ENCODE results near the gene TRAF1. TPM values are rescaled to one million over a fixed set of nuclear protein-coding genes. Genes with fewer than 3 reads are reported as not detected.

TRAF1 gene
- total RNA-seq (10 to 100 TPM; 60.3 to 61.7 TPM), total RNA-seq (160 to 2,661 (median 450) reads per million in 172 experiments)
- 49.6 TPM for polyA plus RNA-seq (2013, experiment 1 of 2)
- 64.3 TPM for polyA plus RNA-seq (2013, experiment 2 of 2)

- Mint-ChIP-seq H3K27ac (peak within 1 kb of the TSS; percentile 100), H3K36me3 (ENCODE audit: low read depth) (peaks cover 46% of the 10 kb centered on the region), H3K27me3 (no peaks in the 10 kb centered on the region), H3K9me3 (no peaks in the 10 kb centered on the region), H3K4me3 (peak within 1 kb of the TSS; percentile 88), H3K4me1 (ENCODE audit: low read depth) (peaks cover 91% of the 10 kb centered on the region)
- TF ChIP-seq CTCF (IDR thresholded peaks at IDR 0.05) = no peak
- Histone ChIP-seq H3K9me3 (ENCODE audit: control insufficient read depth in 1 of 2, insufficient read depth in 1 of 2, low read length in 2 of 2) (no peaks in the 10 kb centered on the region), H3K4me3 (ENCODE audit: low read length) (peak within 1 kb of the TSS; percentile 90), H3K27ac (ENCODE audit: low read depth in 1 of 2, low read length in 2 of 2) (peak within 1 kb of the TSS; percentile 98 to 100), H3K27me3 (ENCODE audit: control insufficient read depth in 1 of 2, insufficient read depth in 2 of 2, low read length in 2 of 2) (no peaks in the 10 kb centered on the region), H3K4me1 (ENCODE audit: insufficient read depth, low read length) (peaks cover 96% of the 10 kb centered on the region), H3K36me3 (ENCODE audit: insufficient read depth, low read length) (peaks cover 28% of the 10 kb centered on the region)
- intact Hi-C loops (cut with DNase I, micrococcal nuclease) = loop anchor here (1.0 to 5.0 kb wide), 3 partner anchors 34 to 50 kb away; partner anchors contain the start of gene PHF19 (in 1 of the 2)
- ATAC-seq (ENCODE audit: poor library complexity) (peak; percentile 27), DNase-seq (peak in 4 of 14 experiments; percentile 49 to 76 (median 74))
- ChIA-PET POLR2A (interaction anchor here (1.1 to 21.8 kb wide), 9 partner anchors 9 to 195 kb away, joined by 3 to 1343 read pairs (median 9); partner anchors contain the start of genes FBXW2, PHF19 and PSMD5), CTCF (interaction anchor here (0.9 to 2.8 kb wide), 5 partner anchors 10 to 84 kb away, joined by 3 to 8 read pairs (median 5); partner anchors contain the start of gene PSMD5)
Observed at GRCh38 chr9:120926397-120926928, at the start of gene TRAF1. Gene TRAF1 (minus strand): TSS chr9:120926796. CDS start chr9:120926075, 721 bp downstream.

GRCh38 chr9:120974921-120975320 lies 48.3 kb upstream of the TRAF1 start:
- no peaks in the 10 kb centered on the region for H3K36me3 ChIP-seq (ENCODE audit: insufficient read depth, low read length)
- peaks cover 16% of the 10 kb centered on the region for H3K4me1 ChIP-seq (ENCODE audit: insufficient read depth, low read length)
- intact Hi-C loops (cut with DNase I, micrococcal nuclease) = loop anchor here in 1 of 2 experiments (5.0 kb wide), 1 partner anchor 218 kb away; no protein-coding TSS in a partner anchor
- H3K4me3 Mint-ChIP-seq = no peak overlapping the region
- peak; percentile 56 for ATAC-seq (ENCODE audit: poor library complexity)
- H3K9me3 ChIP-seq (ENCODE audit: control insufficient read depth in 1 of 2, insufficient read depth in 1 of 2, low read length in 2 of 2) = no peaks in the 10 kb centered on the region
- H3K27ac Mint-ChIP-seq = peak overlapping the region; percentile 44
- TF ChIP-seq CTCF (IDR thresholded peaks at IDR 0.05) = no peak
- ChIA-PET POLR2A (no interaction called here), CTCF (no interaction called here)
- no peaks in the 10 kb centered on the region for H3K9me3 Mint-ChIP-seq
- H3K27me3 Mint-ChIP-seq = no peaks in the 10 kb centered on the region
- H3K27me3 ChIP-seq (ENCODE audit: control insufficient read depth in 1 of 2, insufficient read depth in 2 of 2, low read length in 2 of 2) = no peaks in the 10 kb centered on the region
- H3K4me1 Mint-ChIP-seq (ENCODE audit: low read depth) = peaks cover 17% of the 10 kb centered on the region
- H3K36me3 Mint-ChIP-seq (ENCODE audit: low read depth) = no peaks in the 10 kb centered on the region
- H3K27ac ChIP-seq (ENCODE audit: low read depth in 1 of 2, low read length in 2 of 2) = peak overlapping the region; percentile 30 to 36
- no peak overlapping the region for H3K4me3 ChIP-seq (ENCODE audit: low read length)
- peak in 4 of 14 experiments; percentile 13 to 36 (median 22) for DNase-seq

- no peak overlapping the region for H3K4me3 Mint-ChIP-seq
- peak overlapping the region; percentile 44 for H3K27ac Mint-ChIP-seq
- TF ChIP-seq CTCF (IDR thresholded peaks at IDR 0.05) = no peak
- ChIA-PET POLR2A (interaction anchor here (0.7 kb wide), 1 partner anchor 132 kb away, joined by 3 read pairs; the partner anchor contains the start of gene PSMD5), CTCF (interaction anchor here (0.6 to 1.4 kb wide), 3 partner anchors 18 to 204 kb away, joined by 3 read pairs; no protein-coding TSS in a partner anchor)
- Histone ChIP-seq H3K9me3 (ENCODE audit: control insufficient read depth in 1 of 2, insufficient read depth in 1 of 2, low read length in 2 of 2) (no peaks in the 10 kb centered on the region), H3K4me1 (ENCODE audit: insufficient read depth, low read length) (peaks cover 16% of the 10 kb centered on the region), H3K4me3 (ENCODE audit: low read length) (no peak overlapping the region), H3K27me3 (ENCODE audit: control insufficient read depth in 1 of 2, insufficient read depth in 2 of 2, low read length in 2 of 2) (no peaks in the 10 kb centered on the region), H3K27ac (ENCODE audit: low read depth in 1 of 2, low read length in 2 of 2) (peak overlapping the region in 1 of 2 donors; percentile 7), H3K36me3 (ENCODE audit: insufficient read depth, low read length) (no peaks in the 10 kb centered on the region)
- ATAC-seq (ENCODE audit: poor library complexity) = no peak
- H3K9me3 Mint-ChIP-seq = no peaks in the 10 kb centered on the region
- peaks cover 17% of the 10 kb centered on the region for H3K4me1 Mint-ChIP-seq (ENCODE audit: low read depth)
- intact Hi-C loops (cut with DNase I, micrococcal nuclease) = no loop called here
- H3K27me3 Mint-ChIP-seq = no peaks in the 10 kb centered on the region
- no peak for DNase-seq
- H3K36me3 Mint-ChIP-seq (ENCODE audit: low read depth) = no peaks in the 10 kb centered on the region
Observed at GRCh38 chr9:120974181-120974580, 47.6 kb upstream of the TRAF1 start.

Data from CD4-positive, alpha-beta T cell (primary cell).